MM.1S (cell line): ENCODE data around the gene CBARP.

Experiments used
- EZH2 ChIP-seq: fragments of 300-600 bp; sonication (generic); optimal IDR thresholded peaks from 2 replicates; pipeline ENCODE3; 2017; ENCODE audit warnings: low read depth, mild to moderate bottlenecking, antibody characterized with exemption, low read length, mixed read lengths
- TF ChIP-seq, protein P1 (sequence below): fragments of 300-600 bp; sonication (generic); IDR thresholded peaks from 2 replicates; pipeline ENCODE4 v1.5.1; 2016; ENCODE audit warnings: antibody characterized with exemption, low read length, mixed read lengths

DNA sequence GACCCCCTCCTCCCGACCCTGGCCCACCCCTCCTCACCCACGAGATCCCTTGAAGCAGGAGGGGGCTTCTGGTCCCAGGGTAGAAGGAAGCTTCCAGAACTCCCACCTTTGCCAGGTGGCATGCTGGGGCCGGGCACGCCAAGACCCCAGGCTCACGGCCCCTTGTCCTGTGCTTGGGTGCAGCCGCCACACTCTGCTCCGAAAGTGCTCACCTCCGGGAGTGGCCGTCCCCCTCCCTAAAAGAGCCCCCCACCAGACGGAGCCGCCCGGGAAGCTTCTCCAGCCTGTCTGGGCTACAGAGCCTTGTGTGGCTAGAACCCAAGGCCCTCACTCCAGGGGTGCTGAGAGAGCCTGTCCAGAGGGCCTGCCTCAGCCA is 46.1 kb upstream of the CBARP start:
- TF ChIP-seq EZH2: no peak
- TF ChIP-seq, protein P1, sequence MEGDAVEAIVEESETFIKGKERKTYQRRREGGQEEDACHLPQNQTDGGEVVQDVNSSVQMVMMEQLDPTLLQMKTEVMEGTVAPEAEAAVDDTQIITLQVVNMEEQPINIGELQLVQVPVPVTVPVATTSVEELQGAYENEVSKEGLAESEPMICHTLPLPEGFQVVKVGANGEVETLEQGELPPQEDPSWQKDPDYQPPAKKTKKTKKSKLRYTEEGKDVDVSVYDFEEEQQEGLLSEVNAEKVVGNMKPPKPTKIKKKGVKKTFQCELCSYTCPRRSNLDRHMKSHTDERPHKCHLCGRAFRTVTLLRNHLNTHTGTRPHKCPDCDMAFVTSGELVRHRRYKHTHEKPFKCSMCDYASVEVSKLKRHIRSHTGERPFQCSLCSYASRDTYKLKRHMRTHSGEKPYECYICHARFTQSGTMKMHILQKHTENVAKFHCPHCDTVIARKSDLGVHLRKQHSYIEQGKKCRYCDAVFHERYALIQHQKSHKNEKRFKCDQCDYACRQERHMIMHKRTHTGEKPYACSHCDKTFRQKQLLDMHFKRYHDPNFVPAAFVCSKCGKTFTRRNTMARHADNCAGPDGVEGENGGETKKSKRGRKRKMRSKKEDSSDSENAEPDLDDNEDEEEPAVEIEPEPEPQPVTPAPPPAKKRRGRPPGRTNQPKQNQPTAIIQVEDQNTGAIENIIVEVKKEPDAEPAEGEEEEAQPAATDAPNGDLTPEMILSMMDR: no peak
